UCSD-AML1 (cell line): ENCODE data around the gene MRPL9.

Source experiments
- DNase-seq: peaks from one replicate; lab custom pipeline; 2025; ENCODE audit not compliant: unreplicated experiment; lab: John Stamatoyannopoulos, UW

Gene MRPL9

GRCh38 chr1:151713044-151713443 lies 50.3 kb downstream of the MRPL9 start:
- DNase-seq: no peak

- DNase-seq: no peak
These were observed 51.3 kb downstream of the MRPL9 start for GRCh38 chr1:151711951-151712350.

GRCh38 chr1:151711044-151711800 lies 52.1 kb downstream of the MRPL9 start:
- DNase-seq: no peak

- DNase-seq: no peak
These were observed 53.0 kb downstream of the MRPL9 start for GRCh38 chr1:151710187-151710840.
